GM23248 (cell line): ENCODE data around the gene HOTAIR.

Source experiments
- EZH2 ChIP-seq: fragments of 200-600 bp; sonication (generic); IDR thresholded peaks from 2 replicates; pipeline ENCODE4 v1.6.1; 2018; ENCODE audit warnings: antibody characterized with exemption, mild to moderate bottlenecking; ENCODE audit not compliant: insufficient read depth, poor library complexity, severe bottlenecking
- EZH2phosphoT487 ChIP-seq: fragments of 200-600 bp; sonication (generic); IDR thresholded peaks from 2 replicates; pipeline ENCODE4 v1.6.1; 2018; ENCODE audit warnings: antibody characterized with exemption, moderate library complexity, mild to moderate bottlenecking, low read depth; ENCODE audit not compliant: insufficient read depth

- TF ChIP-seq EZH2 = no peak
- TF ChIP-seq EZH2phosphoT487 = no peak
Observed at GRCh38 chr12:53998900-53999236, 24.1 kb upstream of the HOTAIR start.
